ENCODE data around the gene RYR3.

RYR3 gene

GRCh38 chr15:33664947-33665346, 354.2 kb downstream of the RYR3 start:
- TF ChIP-seq CTCF (IDR thresholded peaks at IDR 0.05; ENCODE audit: low read depth, low read length, missing control alignments), result no peak
- DNase-seq (ENCODE audit: low read depth), result no peak

GRCh38 chr15:33670567-33670966, 359.8 kb downstream of the RYR3 start:
- peak; percentile 24 for DNase-seq (ENCODE audit: low read depth)
- TF ChIP-seq CTCF (IDR thresholded peaks at IDR 0.05; ENCODE audit: low read depth, low read length, missing control alignments), result no peak
- H3K4me3 ChIP-seq (ENCODE audit: low read depth, low read length), result no peak overlapping the region

More at GRCh38 chr15:33664947-33665346, 354.2 kb downstream of the RYR3 start:
- H3K4me3 ChIP-seq (ENCODE audit: low read depth, low read length), result no peak overlapping the region

- TF ChIP-seq CTCF (IDR thresholded peaks at IDR 0.05; ENCODE audit: low read depth, low read length, missing control alignments), result no peak
- no peak overlapping the region for H3K4me3 ChIP-seq (ENCODE audit: low read depth, low read length)
- peak; percentile 69 for DNase-seq (ENCODE audit: low read depth)
Observed at GRCh38 chr15:33671456-33671855, 360.7 kb downstream of the RYR3 start.

GRCh38 chr15:33675246-33675645, 364.5 kb downstream of the RYR3 start:
- H3K4me3 ChIP-seq (ENCODE audit: low read depth, low read length), result no peak overlapping the region
- peak; percentile 55 for TF ChIP-seq CTCF (IDR thresholded peaks at IDR 0.05; ENCODE audit: low read depth, low read length, missing control alignments)
- peak; percentile 25 for DNase-seq (ENCODE audit: low read depth)

- TF ChIP-seq CTCF (IDR thresholded peaks at IDR 0.05; ENCODE audit: low read depth, low read length, missing control alignments), result no peak
- no peak for DNase-seq (ENCODE audit: low read depth)
Observed at GRCh38 chr15:33677238-33677830, 366.6 kb downstream of the RYR3 start.

GRCh38 chr15:33678176-33678575, 367.4 kb downstream of the RYR3 start:
- H3K4me3 ChIP-seq (ENCODE audit: low read depth, low read length), result no peak overlapping the region
- DNase-seq (ENCODE audit: low read depth), result no peak
- no peak for TF ChIP-seq CTCF (IDR thresholded peaks at IDR 0.05; ENCODE audit: low read depth, low read length, missing control alignments)

More at GRCh38 chr15:33677238-33677830, 366.6 kb downstream of the RYR3 start:
- H3K4me3 ChIP-seq (ENCODE audit: low read depth, low read length), result no peak overlapping the region

GRCh38 chr15:33678602-33679001, 367.8 kb downstream of the RYR3 start:
- no peak for TF ChIP-seq CTCF (IDR thresholded peaks at IDR 0.05; ENCODE audit: low read depth, low read length, missing control alignments)
- H3K4me3 ChIP-seq (ENCODE audit: low read depth, low read length), result no peak overlapping the region
- DNase-seq (ENCODE audit: low read depth), result no peak
